Loucy (cell line): ENCODE measurements around the gene RERGL.

Experiments
- CTCF ChIP-seq: fragments of 200-600 bp; sonication (generic); conservative IDR thresholded peaks from 2 replicates; pipeline ENCODE4 v1.5.1; 2014; ENCODE audit warnings: mild to moderate bottlenecking, antibody characterized with exemption, low read length
- EZH2phosphoT487 ChIP-seq: fragments of 200-600 bp; IDR thresholded peaks from 2 replicates; pipeline ENCODE4 v1.6.1; 2018; ENCODE audit warnings: antibody characterized with exemption, mild to moderate bottlenecking, moderate library complexity, borderline replicate concordance

- TF ChIP-seq CTCF (no peak), EZH2phosphoT487 (no peak)
Observed at GRCh38 chr12:18084080-18084479, 5.9 kb downstream of the RERGL start.
